AG08396 (cell line): Measurements from ENCODE around the gene ETV6.

Source experiments
- DNase-seq: peaks from one replicate; pipeline ENCODE4 v3.0.0; 2012; ENCODE audit warnings: low spot score, mixed read lengths

Gene ETV6

DNA sequence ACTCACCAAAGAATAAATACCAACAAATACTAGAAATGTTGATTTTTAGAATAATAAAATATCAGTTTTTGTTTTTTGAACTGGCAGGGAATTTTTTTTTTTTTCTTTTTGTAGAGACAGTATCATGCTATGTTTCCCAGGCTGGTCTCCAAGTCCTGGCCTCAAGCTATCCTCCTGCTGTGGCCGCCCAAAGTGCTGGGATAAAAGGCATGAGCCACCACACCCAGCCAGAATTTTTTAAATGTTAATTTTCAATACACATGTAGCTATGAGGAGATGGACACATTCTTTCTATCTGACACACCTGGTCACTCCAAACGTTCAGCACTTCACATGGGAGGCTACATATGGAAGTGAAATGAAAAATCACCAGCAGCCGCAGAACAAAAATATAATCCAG is 126.8 kb downstream of the ETV6 start:
- no peak for DNase-seq

DNA sequence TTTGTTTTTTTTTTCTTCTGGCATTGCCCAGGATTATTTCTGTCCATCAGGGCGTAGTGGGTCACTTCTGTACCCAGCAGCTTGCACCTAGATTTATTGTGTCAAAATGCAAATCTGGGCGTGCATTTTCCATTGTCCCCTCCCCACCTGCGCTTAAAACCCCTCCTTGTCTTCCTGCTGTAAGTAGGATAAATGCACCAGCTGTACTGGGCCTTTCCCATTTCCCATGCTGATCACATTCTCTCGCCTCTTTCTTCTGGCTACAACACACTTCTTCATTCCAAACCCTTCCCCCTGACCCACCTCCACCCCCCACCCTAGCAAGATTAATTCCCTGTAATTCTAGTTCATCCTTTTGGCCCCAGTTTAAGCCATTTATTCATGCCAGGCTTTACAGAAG is 128.0 kb downstream of the ETV6 start:
- DNase-seq, result no peak

DNA sequence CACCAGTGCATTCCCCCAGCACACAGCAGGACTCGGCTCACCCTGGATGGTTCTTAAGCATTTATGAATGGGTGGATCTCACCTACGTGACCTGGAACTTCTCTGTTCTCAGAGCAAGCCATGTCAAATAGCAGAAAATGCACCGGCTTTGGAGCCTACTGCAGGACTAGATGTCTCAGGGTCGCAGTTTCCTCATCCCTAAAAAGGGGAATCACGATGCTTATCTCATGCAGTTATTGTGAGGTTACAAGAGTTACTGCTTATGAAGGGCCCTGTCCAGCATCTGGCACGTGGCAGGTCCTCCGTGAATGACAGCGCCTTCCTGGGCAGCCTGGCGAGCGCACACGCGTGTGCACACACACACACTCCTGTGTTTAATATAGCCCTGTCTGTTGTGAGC is 128.5 kb downstream of the ETV6 start:
- DNase-seq, result no peak

DNA sequence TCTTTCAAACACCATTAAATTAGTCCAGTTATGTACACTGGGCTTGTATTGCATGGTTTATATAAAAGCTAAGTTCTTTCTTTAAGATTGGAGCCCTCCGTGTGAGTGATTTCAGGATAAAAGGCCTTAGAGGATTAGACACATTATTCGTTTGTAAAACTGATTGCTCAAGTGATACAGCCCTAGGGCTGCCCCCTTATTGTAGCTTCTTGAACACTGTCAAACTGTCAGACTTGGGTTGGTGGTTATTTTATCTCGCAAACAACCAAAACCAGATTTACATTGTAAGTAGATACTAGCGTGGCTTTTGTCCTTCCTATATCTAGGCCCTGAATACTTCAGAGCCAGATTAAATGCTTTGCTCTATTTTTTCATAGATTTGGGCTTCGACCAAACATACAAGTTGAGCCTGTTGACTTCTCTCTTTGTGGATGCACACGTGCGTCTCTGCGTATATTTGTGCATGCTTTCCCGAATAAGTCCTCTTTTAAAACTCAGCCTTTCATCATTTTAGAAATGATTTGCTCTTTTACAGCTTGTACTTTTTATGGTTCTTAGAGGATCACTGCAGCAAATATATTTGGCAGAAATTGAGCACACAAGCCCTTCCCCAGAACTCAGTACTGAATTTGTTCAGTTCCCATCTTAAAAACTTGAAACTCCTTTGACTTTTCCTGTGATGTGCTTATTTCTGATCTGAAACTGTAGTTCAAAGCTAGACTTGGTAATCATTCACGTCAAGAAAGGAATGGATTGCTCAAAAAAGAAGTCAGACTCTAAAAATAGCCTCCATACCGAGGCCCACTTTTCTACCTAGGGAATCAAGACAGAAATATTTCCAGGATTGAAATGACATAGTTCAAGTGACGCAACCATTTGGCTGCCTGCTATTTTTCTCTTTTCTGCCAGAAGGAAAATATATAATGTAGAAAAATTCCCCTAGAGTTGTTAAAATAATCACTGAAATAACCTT is 129.5 kb downstream of the ETV6 start:
- DNase-seq, result no peak

DNA sequence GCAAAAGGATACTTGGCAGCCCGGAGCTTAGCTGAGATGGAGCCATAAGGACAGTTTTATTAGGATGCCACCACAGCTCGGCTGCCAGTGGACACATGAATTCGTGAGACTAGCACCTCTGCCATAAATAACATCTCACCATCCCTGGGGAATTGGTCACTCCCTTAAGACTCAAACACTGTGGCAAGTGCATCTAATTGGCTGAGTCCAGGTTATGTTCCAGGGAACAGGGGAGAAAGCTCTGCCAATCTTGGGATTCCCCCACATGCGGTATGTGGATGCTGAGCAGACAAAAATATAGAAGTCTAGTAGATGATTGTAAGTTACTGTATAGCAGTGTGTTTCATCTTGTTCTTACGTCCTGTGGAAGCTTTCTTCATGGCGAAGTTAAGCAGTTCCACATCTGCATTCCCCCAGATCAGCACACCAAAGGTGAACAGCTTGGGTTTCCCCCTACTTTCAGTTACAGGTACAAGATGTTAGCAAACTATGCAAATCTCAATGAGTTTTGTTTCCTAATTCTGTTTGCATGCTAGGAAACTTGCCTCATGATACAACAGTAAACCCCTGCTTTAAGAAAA is 131.1 kb downstream of the ETV6 start:
- no peak for DNase-seq

DNA sequence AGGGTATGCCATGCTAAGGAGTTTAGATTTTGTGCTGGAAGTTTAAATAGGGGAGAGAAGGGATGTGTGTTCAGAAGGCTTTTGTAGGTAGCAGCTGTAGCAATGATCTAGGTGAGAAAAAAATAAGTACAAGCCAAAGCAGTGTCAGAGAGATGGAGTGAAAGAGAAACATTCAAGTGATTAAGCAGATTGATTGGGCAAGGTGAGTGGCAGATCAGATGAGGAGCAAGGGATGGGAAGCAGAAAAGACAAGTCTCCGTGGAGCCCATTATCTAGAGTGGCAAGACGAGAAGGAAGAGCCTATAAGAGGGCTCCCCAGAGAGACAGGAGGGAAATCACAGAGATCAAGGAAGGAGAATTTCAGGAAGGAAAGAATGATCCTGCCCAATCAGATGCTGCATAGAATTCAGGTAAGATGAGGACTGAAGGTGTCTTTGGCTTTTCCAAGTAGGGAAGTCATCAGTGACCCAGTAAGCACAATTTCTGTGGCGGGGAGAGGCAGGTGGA is 133.5 kb downstream of the ETV6 start:
- no peak for DNase-seq

DNA sequence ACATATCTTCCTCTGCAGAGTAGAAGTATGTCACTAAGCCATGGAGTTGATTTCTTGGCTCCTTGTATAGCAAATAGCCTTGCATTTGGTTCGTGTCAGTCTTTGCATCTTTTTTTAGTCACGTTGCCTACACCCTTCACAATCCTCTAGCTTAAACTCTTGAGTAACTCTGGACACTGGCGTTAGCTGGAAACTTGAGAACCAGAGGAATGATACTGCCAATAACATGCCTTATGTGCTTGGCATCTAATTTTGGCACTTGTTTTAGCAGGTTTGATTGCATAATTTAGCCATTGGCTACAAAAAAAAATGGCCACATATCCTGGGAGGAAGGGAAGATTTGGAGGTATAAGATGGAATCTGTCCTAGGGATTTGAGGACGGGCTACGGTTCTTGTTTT is 136.2 kb downstream of the ETV6 start:
- DNase-seq, result no peak

DNA sequence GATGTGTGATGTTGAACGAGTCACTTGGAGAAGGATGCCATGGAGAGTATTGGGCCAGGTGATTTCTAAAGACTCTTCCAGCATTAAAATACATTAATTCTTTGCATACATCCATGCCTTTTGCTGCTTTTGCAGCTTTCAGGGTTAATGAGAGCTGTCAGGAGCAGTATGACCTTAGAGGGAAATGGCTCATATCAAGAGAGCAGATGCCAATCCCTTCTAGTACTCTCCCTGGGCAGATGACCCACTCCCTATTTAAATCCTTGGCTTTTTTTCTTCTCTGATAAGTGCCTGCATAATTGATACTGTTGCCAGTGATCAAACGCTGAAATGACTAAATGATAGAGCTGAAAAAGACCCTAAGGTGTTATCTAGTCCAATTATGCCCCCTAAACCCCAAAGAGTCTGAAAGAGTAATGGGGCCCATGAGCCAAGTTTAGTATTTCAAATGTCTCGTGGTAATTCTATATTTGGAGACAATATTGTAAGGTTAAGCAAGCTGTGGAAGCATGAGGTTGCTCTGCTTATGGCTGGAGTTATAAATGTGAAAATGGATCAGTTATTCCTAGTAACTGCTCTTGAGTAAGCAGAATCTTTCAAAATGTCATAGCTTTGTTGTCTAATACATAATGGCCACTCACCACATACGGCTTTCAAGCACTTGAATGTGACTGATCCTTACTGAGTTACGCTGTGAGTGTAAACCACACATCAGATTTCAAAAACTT is 137.3 kb downstream of the ETV6 start:
- DNase-seq, result no peak

DNA sequence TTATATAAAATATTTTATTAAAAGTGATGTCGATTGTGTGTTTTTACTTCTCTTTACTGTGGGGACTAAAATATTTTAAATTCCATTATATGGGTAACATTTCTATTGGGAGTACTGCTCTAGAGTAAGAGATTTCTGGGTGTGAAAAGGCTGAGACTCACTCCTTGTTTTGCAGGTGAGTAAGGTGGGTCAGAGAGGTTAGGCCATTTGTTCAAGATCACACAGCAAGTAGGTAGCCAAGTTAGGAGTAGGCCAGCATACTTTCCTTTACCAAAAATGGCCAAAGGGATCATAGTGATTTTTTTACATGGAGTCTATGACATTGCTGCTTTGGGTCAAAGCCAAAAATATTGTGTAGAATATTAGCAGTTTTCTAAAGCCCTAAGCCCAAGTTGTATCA is 138.0 kb downstream of the ETV6 start:
- DNase-seq, result no peak

DNA sequence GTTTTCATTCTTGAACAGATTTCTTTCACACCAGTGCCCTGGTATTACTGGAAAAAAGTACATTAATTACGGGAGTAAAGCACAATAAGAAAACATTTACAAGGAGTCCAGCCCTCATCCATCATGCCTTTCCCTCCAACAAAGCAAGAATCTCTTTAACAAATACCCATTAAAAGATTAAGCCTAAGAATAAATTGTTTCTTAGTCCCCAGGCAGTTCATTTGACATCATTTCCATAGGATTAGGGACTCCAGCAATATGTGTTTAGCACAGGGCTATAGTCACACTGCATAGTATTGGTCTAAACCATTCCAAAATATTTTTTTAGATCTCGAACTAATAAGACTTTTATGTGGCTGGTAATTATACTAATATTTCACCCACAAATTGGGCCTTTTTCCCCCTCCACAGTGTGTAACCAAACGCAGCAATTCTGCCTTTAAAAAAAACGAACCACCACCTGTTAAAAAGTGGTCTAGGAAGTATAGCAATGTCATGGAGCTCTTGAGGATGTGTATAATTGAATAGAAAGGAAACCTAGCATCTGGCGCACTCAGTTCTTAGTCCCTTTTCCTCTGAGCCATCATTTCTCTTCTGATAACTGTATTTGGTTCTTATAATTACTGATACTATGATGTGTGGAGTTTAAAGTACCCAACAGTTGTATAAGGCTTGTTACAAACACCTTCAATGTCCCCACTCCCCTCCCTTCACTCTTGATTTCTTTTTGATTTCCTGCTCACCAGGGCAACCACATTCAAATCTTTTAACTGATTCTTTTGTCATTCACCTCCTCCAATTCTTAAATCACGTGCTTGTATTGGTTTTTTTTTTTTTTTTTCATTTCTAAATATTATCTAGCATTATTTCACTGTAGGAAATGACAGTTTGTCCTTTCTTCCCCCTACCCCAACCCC is 138.7 kb downstream of the ETV6 start:
- no peak for DNase-seq

DNA sequence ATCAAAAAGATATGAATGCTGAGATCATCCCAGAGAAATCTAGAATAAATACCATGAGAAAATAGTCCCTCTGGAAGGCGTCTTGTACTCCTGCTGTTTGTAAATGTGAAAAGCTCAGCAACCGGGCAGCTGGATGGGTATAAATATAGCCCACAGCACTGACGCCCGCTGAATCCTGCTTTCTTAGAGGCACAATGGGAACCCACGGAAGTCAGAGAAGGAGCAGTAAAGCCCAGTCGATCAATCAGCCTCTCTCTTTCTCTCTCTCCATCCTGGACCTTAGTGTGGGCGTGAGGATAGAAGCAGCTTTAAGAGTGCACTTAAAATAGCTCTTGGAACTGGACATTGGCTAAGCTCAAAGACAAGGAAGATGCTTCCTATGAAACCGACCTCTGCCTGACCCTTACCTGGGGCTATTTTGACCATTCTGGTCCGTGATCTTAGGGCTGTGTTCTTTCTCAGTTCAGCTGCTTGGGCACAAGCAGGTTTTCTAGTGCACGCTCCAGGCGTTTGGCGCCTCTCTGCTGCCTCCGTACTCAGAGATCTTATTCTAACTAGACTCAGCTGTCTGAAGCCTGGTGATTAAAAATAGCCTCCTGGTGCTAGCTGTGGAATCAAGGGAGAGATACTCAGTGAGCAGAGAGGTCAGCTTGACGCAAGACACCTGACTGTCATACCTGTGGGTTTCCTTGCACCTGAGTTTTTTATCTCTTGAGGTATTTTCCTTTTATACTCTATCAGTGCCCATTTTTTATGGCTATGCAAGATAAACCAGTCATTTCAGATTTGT is 144.6 kb downstream of the ETV6 start:
- no peak for DNase-seq

DNA sequence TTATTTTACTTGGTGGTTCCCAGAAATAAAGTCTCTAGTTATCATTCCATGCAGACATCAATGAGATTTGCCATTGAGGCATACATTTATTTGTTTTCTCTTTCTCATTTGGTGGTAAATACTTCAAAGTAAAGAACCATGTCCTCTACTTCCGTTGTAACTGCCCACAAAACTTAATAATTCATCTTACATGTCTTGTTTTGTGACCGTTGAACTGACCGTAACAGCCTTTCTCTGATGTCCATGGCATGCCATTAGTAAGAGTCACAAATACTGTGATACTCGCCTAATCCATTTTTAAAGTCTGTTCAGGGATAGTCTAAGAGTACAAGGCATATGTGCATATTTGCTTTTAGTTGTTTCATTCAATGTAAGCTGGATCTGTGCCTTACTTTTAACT is 145.3 kb downstream of the ETV6 start:
- DNase-seq, result no peak

DNA sequence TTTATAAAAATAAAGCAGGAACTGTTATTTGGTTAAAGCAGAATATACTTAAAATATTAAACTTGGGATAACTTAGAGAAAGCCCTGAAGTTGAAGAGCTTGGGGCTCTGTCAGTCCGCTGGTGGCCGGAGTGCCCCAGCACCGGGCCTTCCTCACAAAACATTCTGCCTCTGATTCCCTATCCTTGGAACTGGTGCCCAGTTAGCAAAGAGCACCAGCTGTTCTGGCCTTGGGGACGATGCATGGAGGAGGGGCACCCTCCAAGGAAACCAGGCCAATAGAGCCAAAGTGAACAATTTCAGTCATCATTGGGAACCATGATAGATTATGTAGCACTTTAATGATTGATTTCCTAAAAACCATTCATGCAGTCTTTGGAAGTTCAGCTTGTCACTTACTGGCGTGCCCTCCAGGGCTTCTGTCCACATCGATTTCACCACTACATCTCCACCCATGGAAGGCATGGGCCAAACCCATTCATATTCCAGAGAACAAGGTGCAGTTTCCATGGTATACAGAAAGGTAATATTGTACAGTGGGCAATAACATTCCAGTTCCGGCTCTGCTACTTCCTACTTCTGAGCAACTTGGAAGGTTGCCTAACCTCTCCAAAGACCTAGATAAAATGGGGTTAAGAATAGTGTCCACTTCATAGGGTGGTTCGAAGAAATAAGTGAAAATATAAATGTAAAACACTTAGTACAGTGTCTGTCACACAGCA is 145.9 kb downstream of the ETV6 start:
- DNase-seq, result no peak

DNA sequence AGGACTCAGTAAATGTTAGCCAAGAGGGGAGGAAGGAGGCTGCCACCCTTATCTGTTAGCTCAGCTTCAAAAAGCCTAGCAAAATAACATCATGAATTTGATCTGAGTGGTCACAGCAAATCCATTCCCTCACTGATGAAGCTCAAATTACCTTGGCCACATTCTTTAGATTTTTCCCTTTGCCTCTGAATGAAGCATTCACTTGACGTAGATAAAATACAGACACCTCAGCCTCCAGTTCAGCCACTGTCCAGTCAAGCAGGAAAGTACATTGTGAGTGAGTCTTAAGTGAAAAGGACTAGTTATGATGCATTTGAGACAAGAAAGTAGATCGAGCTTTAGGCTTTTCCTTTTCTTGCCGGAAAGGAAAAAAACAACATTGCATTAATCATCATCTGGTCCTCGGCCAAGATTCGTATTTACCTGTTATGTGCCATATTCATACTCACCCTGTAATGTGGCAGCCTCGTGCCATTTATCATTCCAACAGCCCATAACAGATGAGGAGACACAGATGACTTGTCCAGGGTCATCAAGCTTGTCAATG is 146.5 kb downstream of the ETV6 start:
- peak; percentile 32 for DNase-seq

DNA sequence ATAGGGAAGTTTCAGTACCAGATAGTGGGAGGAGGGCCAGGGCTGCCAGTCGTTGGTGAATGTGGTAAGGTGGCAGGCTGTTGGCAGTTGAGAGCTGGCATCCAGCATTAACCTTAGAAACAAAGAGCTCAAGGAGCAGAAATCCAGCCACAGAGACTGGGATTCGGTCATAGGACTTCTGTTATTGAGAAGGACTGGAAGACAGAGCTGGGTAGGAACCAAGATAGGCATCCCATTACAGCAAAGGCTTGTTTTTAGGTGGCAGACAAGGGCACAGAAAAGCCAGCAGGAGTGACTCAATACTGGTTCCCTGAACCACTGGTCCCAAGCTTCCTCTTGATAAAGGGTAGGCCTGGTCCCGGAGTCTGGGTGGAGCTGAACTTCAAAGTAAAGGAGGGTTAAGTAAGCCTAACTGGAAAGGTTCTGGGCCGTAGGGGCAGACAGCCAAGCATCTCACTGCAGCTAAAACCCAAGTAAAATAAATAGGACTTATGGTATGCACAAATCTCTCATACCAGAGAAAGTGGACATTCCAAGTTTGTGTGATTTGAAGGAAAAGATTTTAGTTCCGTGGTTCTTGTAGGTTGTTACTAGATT is 147.9 kb downstream of the ETV6 start:
- DNase-seq, result peak; percentile 73

DNA sequence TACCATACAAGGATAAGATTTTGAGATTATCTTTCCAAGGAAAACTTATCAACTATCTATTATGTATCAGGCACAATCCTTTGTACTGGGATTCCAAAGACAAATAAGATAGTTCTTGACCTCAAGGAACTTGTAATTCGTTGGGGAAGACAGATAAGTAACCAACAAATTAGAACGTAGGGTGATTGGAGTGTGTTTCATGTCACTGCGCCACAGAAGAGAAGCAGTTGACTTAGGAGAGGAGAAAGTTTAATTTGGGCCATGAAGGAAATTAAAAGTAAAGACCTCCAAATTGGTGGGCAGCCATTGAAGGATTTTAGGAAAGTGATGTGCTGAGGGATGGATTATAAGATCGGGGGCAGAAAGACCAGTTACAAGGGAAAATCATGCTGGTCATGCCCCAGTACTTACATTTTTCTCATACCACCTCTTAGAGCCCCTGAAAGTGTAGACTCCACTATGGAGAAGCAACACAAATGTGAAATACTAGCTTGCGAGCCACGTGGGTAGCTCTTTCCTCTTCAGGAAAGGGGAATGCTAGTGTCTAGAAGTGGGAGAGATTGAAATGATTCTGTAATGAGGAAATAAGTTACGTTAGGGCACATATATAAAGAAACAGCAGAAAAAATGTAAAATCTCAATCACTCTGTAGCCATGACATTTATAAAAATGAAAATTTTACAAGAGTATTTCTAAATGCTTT is 148.7 kb downstream of the ETV6 start:
- no peak for DNase-seq

DNA sequence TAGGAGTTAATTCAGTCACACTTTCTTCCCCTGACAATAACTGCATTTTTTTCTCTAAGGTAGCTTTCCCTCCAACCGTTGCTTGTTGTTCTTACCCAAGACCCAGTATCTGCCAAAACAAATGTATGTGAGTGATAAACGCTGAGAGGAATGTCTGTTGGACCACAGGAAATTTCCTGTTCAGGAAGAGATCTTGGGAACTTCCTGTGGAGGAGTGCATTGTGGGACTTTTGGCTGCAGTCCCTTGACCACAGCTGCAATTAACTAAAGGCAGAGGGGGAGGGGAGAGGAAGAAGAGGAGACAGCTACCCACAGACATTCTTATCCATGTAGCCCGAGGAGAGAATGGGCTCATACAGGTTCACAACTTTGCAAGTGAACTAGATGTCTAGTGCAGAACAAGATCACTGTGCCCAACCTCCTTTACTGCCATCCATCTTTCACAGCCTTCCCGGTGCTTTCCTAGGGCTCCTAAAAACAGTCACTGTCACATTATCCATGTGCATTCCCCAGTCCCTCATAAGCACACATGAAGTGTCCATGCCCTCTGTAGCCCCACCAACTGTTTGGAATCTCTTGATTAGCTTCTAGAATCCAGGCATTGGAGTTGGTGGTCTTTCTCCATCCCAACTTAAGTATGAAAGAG is 149.5 kb downstream of the ETV6 start:
- no peak for DNase-seq

DNA sequence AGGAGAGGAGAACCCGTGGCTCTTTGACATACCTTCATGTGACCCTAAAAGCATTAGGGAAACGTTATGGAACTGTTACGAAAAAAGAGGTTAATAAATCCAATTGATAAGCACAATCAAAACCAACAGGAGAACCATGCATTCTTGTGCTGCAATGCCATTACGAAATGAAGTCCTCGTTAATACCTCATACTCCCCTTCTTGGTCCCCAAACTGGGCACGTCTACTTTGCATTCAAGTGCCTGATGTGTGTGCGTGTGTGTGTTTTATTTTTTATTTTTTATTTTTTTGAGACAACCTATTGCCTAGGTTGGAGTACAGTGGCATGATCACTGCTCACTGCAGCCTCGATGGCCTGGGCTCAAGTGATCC is 150.0 kb downstream of the ETV6 start:
- DNase-seq, result no peak
